K562 (cell line): Measurements from ENCODE around the gene CCR5AS.

Source experiments
- ATAC-seq: fragments of 200-7000 bp; cut with Tn5 transposase; 3 replicates; pipeline ENCODE4 v1.9.1; 2020; ENCODE audit warnings: moderate library complexity
- BruUV-seq: library from RNA; stranded (reverse); fragments of 400-500 nt; replicated peaks from 2 replicates; lab custom pipeline; 2021; lab: Mats Ljungman, UMichigan
- CTCF ChIA-PET: fragments of 300-600 bp; formaldehyde crosslinking; extraction: SDS; loops from one replicate; lab custom pipeline; 2021; ENCODE audit warnings: low intra/inter-chr PET ratio; lab: Yijun Ruan, JAX
- POLR2A ChIA-PET: fragments of 300-600, 350-650 bp; sonication (Branson Sonifier 250); formaldehyde crosslinking; extraction: SDS; loops from one replicate; lab custom pipeline; 2021; ENCODE audit warnings: antibody characterized with exemption, inconsistent platforms; lab: Yijun Ruan, JAX
- DNase-seq, 4 experiments: peaks; one replicate each; pipeline versions ENCODE4 v3.0.0 to v3.0.0-alpha.2; 2011 to 2018; ENCODE audit warnings: low spot score in 3 of 4, mixed read lengths in 3 of 4; ENCODE audit errors: extremely low read depth in 1 of 4
- FAIRE-seq: peaks from 2 replicates; lab custom pipeline; 2011; peaks lifted over from hg19 to GRCh38; lab: Jason Lieb, UNC
- H2AFZ ChIP-seq: 2 replicates; pipeline ENCODE4 v1.6.0; 2011; ENCODE audit warnings: low read depth, low read length, control low read depth, inconsistent platforms
- H3K27ac ChIP-seq: fragments of 200-600 bp; 3 replicates; pipeline ENCODE4 v1.8.0; 2011; ENCODE audit warnings: low read depth, mild to moderate bottlenecking, control low read depth, inconsistent platforms, low read length, moderate library complexity, mixed read lengths; ENCODE audit errors: extremely low read depth
- H3K27me3 ChIP-seq, 2 experiments: fragments of 300-600 bp in 1 of 2; 2 replicates in 1 of 2; 3 replicates in 1 of 2; pipeline versions ENCODE4 v1.6.0 to v1.8.0; 2011; ENCODE audit warnings: inconsistent platforms in 2 of 2, low read length in 2 of 2, mild to moderate bottlenecking in 1 of 2, mixed read lengths in 1 of 2, moderate library complexity in 1 of 2; ENCODE audit not compliant: control insufficient read depth in 2 of 2, insufficient read depth in 2 of 2
- H3K36me3 ChIP-seq: fragments of 300-600 bp; 3 replicates; pipeline ENCODE4 v1.8.0; 2011; ENCODE audit warnings: mild to moderate bottlenecking, low read length, inconsistent platforms; ENCODE audit not compliant: control insufficient read depth, insufficient read depth
- H3K4me1 ChIP-seq, 2 experiments: fragments of 200-600 bp in 1 of 2; replicated peaks in 1 of 2; 2 replicates in 1 of 2; 3 replicates in 1 of 2; pipeline versions ENCODE4 v1.5.1 to v1.8.0; 2011; ENCODE audit warnings: inconsistent platforms in 2 of 2, low read length in 2 of 2, mild to moderate bottlenecking in 1 of 2, mixed read lengths in 1 of 2, moderate library complexity in 1 of 2; ENCODE audit not compliant: control insufficient read depth in 2 of 2, insufficient read depth in 2 of 2
- H3K4me2 ChIP-seq: 2 replicates; pipeline ENCODE4 v1.6.1; 2011; ENCODE audit warnings: low read length, control low read depth, inconsistent platforms, mixed read lengths; ENCODE audit not compliant: insufficient read depth
- H3K4me3 ChIP-seq: fragments of 200-600 bp; sonication (generic), shearing (Covaris generic); 2 replicates; pipeline ENCODE4 v1.5.1; 2016; ENCODE audit warnings: control low read depth, inconsistent platforms
- H3K79me2 ChIP-seq: fragments of 200-600 bp; 3 replicates; pipeline ENCODE4 v1.8.0; 2011; ENCODE audit warnings: low read length, inconsistent platforms; ENCODE audit not compliant: control insufficient read depth, insufficient read depth
- H3K9ac ChIP-seq, 2 experiments: 2 replicates each; pipeline versions ENCODE4 v1.6.0 to v1.6.1; 2011; ENCODE audit warnings: low read depth in 2 of 2, low read length in 2 of 2, control low read depth in 1 of 2, inconsistent platforms in 1 of 2, mild to moderate bottlenecking in 1 of 2, mixed read lengths in 1 of 2; ENCODE audit not compliant: insufficient read depth in 1 of 2
- H3K9me1 ChIP-seq: one replicate; pipeline ENCODE4 v1.6.0; 2011; ENCODE audit warnings: inconsistent platforms, mild to moderate bottlenecking, low read length, moderate library complexity; ENCODE audit not compliant: control insufficient read depth, insufficient read depth
- H3K9me3 ChIP-seq: replicated peaks from 2 replicates; pipeline ENCODE4 v1.5.1; 2011; ENCODE audit warnings: low read depth, low read length, inconsistent platforms; ENCODE audit not compliant: control insufficient read depth, insufficient read depth
- H4K20me1 ChIP-seq: replicated peaks from 2 replicates; pipeline ENCODE4 v1.6.1; 2011; ENCODE audit warnings: low read length, inconsistent platforms, mixed read lengths; ENCODE audit not compliant: control insufficient read depth, insufficient read depth
- CXXC5 ChIP-seq: fragments of 250-450 bp; sonication (Bioruptor Pico); IDR thresholded peaks from 2 replicates; pipeline ENCODE4 v1.8.0; 2022; ENCODE audit warnings: inconsistent platforms, mild to moderate bottlenecking, moderate library complexity
- DEAF1 ChIP-seq: fragments of 450-650 bp; formaldehyde crosslinking; IDR thresholded peaks from 2 replicates; pipeline ENCODE4 v1.4.0; 2020; ENCODE audit warnings: mild to moderate bottlenecking, moderate library complexity
- RAD21 ChIP-seq, 2 experiments: fragments of 250-450 bp in 1 of 2; fragments of 450-650 bp in 1 of 2; sonication (Bioruptor Pico) in 1 of 2; formaldehyde crosslinking in 1 of 2; IDR thresholded peaks in 1 of 2; conservative IDR thresholded peaks in 1 of 2; 2 replicates each; pipeline versions ENCODE4 v1.4.0 to v1.8.0; 2020 to 2022; ENCODE audit warnings: mild to moderate bottlenecking in 2 of 2, moderate library complexity in 1 of 2
- TRIM25 ChIP-seq: fragments of 450-650 bp; IDR thresholded peaks from 2 replicates; pipeline ENCODE4 v1.7.0; 2016; ENCODE audit warnings: borderline replicate concordance
- ZBTB26 ChIP-seq: fragments of 450-650 bp; formaldehyde crosslinking; IDR thresholded peaks from 2 replicates; pipeline ENCODE4 v1.4.0; 2022; ENCODE audit warnings: missing genetic modification characterization
- WGBS: fragments of 100-300 bp; shearing (Covaris generic); methylation state at CpG from one replicate; pipeline ENCODE4 v1.1.6; 2016; ENCODE audit warnings: low coverage, mixed read lengths; ENCODE audit not compliant: insufficient coverage; ENCODE audit errors: missing lambda C conversion rate; 5-methylcytosine and 5-hydroxymethylcytosine counted together
- in situ Hi-C: fragments of 300-500 bp; cut with MboI; formaldehyde crosslinking; loops from 4 replicates; pipeline ENCODE4 v1.15.0; 2018; ENCODE audit warnings: inconsistent platforms, mixed read lengths
- intact Hi-C: fragments of 100-400 bp; cut with micrococcal nuclease; formaldehyde crosslinking; loops from 2 replicates; pipeline ENCODE4 v1.14.2; 2022

The CCR5AS gene

GRCh38 chr3:46447228-46447985, 40.5 kb upstream of the CCR5AS start:
- FAIRE-seq = no peak
- no peaks in the 10 kb centered on the region for H3K79me2 ChIP-seq
- POLR2A ChIA-PET = interaction anchor here (0.5 to 0.6 kb wide), 2 partner anchors 9 to 148 kb away, joined by 3 to 5 read pairs; no protein-coding TSS in a partner anchor

More at GRCh38 chr3:46447228-46447985, 40.5 kb upstream of the CCR5AS start:
- no peak for DNase-seq
- peaks cover 0 to 3% of the 10 kb centered on the region in 2 experiments; a peak in 1 of 5 replicates for H3K4me1 ChIP-seq
- peaks cover 41 to 70% of the 10 kb centered on the region in 2 experiments for H3K27me3 ChIP-seq
- no peaks in the 10 kb centered on the region for H4K20me1 ChIP-seq
- H3K4me3 ChIP-seq = no peak overlapping the region
- BruUV-seq = no TSS peak
- peak in 1 of 2 experiments; percentile 26; a peak in 2 of 4 replicates for TF ChIP-seq RAD21 (CRISPR knock-in tag; conservative IDR thresholded peaks at IDR 0.05 in 1 of 2, IDR thresholded peaks at IDR 0.05 in 1 of 2)
- no peak for TF ChIP-seq CXXC5 (CRISPR knock-in tag)
- TF ChIP-seq DEAF1 (CRISPR knock-in tag) = peak; percentile 26; the same call in 1 of the 2 replicates
- no peak for TF ChIP-seq TRIM25
- no peak for TF ChIP-seq ZBTB26 (CRISPR knock-in tag)
- WGBS = 0% methylated on average over 5 of the region's 5 CpGs
- H3K9me1 ChIP-seq = no peaks in the 10 kb centered on the region
- H3K9ac ChIP-seq = no peak overlapping the region
- in situ Hi-C loops (no loop called here), intact Hi-C loops (no loop called here)
- H3K9me3 ChIP-seq = no peaks in the 10 kb centered on the region
- CTCF ChIA-PET = no interaction called here
- no peak overlapping the region for H3K27ac ChIP-seq
- ATAC-seq = peak; percentile 26; the same call in 1 of the 3 replicates
- no peak overlapping the region for H3K4me2 ChIP-seq
- no peak overlapping the region for H2AFZ ChIP-seq
- no peaks in the 10 kb centered on the region for H3K36me3 ChIP-seq
